Ovary (tissue), 10 donors: ENCODE measurements around the gene ZNF587. TPM values are rescaled to one million over a fixed set of nuclear protein-coding genes. Genes with fewer than 3 reads are reported as not detected.
"Not testable (repeated sequence)": the region's sequence is repeated elsewhere in the genome, so short reads cannot be mapped to it uniquely, and the experiment has no call there.

ENCODE experiments used
- DNase-seq, 5 donors: peaks; one replicate each; pipeline ENCODE4 v3.0.0-alpha.2; 2019 to 2020
- H3K27ac ChIP-seq, 2 donors: fragments of 200-600 bp; one replicate each; pipeline versions ENCODE4 v1.5.1 to v1.8.0; 2019 to 2022
- H3K27me3 ChIP-seq: fragments of 200-600 bp; one replicate; pipeline ENCODE4 v1.8.0; 2022
- H3K36me3 ChIP-seq: fragments of 200-600 bp; sonication (generic); one replicate; pipeline ENCODE4 v1.5.1; 2019
- H3K4me1 ChIP-seq: one replicate; pipeline ENCODE4 v1.8.1; 2013; ENCODE audit warnings: mild to moderate bottlenecking, moderate library complexity; ENCODE audit not compliant: insufficient read depth
- H3K4me3 ChIP-seq: fragments of 200-600 bp; sonication (generic); one replicate; pipeline ENCODE4 v1.5.1; 2017
- H3K9me3 ChIP-seq, 2 donors: fragments of 200-600 bp in 1 of 2; sonication (generic) in 1 of 2; one replicate each; pipeline versions ENCODE4 v1.5.1 to v1.8.1; 2013 to 2019; ENCODE audit warnings: mild to moderate bottlenecking in 1 of 2, moderate library complexity in 1 of 2
- EP300 ChIP-seq: sonication (generic); formaldehyde crosslinking; IDR thresholded peaks from one replicate; pipeline ENCODE4 v1.6.1; 2017; ENCODE audit warnings: antibody characterized with exemption
- POLR2A ChIP-seq: fragments of 450-650 bp; IDR thresholded peaks from one replicate; pipeline ENCODE4 v1.6.1; 2017; ENCODE audit warnings: antibody characterized with exemption, mild to moderate bottlenecking, moderate library complexity
- WGBS, 3 donors: extraction: QIAGEN DNeasy Blood & Tissue Kit in 1 of 3; methylation state at CpG; one replicate each; pipeline versions ENCODE4 v1.1.5 to v1.1.7; 2013 to 2017; 5-methylcytosine and 5-hydroxymethylcytosine counted together
- intact Hi-C, 4 donors: fragments of 100-400 bp; cut with DNase I; formaldehyde crosslinking; loops; one replicate each; pipeline versions ENCODE4 v1.11.0 to v1.15.1; 2022 to 2023
- long read RNA-seq, 3 donors: library from polyadenylated mRNA in 2 of 3; unstranded in 2 of 3; transcript quantifications; one replicate each; pipeline ENCODE4 v2.0.0 and lab custom pipeline, GENCODE V29; 2021 to 2026
- polyA plus RNA-seq, 2 donors: library from polyadenylated mRNA; stranded (reverse); fragments of 200-250 nt in 1 of 2; fragments of 350-450 nt in 1 of 2; fragmentation: Illumina TruSeq in 1 of 2; extraction: RNeasy Lipid Tissue Mini Kit (QIAGEN cat#74804) in 1 of 2; gene quantifications; one replicate each; pipeline ENCODE4 v1.2.3, GENCODE V29; 2013 to 2014
- total RNA-seq, 7 donors: library from RNA; depleted of rRNA in 2 of 7; stranded (reverse); fragments of >200 nt in 2 of 7; fragmentation: NEBNext Ultra II Directional in 3 of 7; extraction: Animal tissue kit (Norgen Biotek cat#: 25700) in 3 of 7; gene quantifications; one replicate each; pipeline versions ENCODE4 v1.1.0 to v1.2.4, GENCODE V29; 2016 to 2023
- TF ChIP-seq, protein P1 (sequence below), 3 donors: fragments of 450-650 bp in 2 of 3; fragments of 200-600 bp in 1 of 3; IDR thresholded peaks; one replicate each; pipeline versions ENCODE4 v1.5.1 to v1.8.0; 2016 to 2022; ENCODE audit warnings: antibody characterized with exemption in 3 of 3, mild to moderate bottlenecking in 1 of 3
- donor health status: DM: no; HTN: no; CAD: no; lungs with moderate emphysema.
- donor health status: DM: no; HTN: no; CAD: no.
- donor health status: Bipolar disorder and iron deficiency.
- donor health status: DM: yes; HTN: yes; CAD: no.
- donor health status: DM: no; HTN: no; CAD: no.
- donor health status: DM: yes; HTN: yes; CAD: no.

Gene ZNF587
- total RNA-seq (10 to 100 TPM; 20.7 to 41.6 (median 39.4) TPM), polyA plus RNA-seq (10 to 100 TPM; 12.3 to 27.7 TPM)
- long read RNA-seq, donor 1, partial matches to known transcripts: 0 of 6 reads
- long read RNA-seq, donor 1, other reads (novel, unspliced or antisense): 6 of 6 reads
- long read RNA-seq, donor 2, full-length matches to known transcripts: 5 of 5 reads
- long read RNA-seq, donor 2, partial matches to known transcripts: 0 of 5 reads
- long read RNA-seq, donor 2, other reads (novel, unspliced or antisense): 0 of 5 reads
- long read RNA-seq, donor 3, partial matches to known transcripts: 2 of 5 reads
- long read RNA-seq, donor 3, other reads (novel, unspliced or antisense): 3 of 5 reads

DNA sequence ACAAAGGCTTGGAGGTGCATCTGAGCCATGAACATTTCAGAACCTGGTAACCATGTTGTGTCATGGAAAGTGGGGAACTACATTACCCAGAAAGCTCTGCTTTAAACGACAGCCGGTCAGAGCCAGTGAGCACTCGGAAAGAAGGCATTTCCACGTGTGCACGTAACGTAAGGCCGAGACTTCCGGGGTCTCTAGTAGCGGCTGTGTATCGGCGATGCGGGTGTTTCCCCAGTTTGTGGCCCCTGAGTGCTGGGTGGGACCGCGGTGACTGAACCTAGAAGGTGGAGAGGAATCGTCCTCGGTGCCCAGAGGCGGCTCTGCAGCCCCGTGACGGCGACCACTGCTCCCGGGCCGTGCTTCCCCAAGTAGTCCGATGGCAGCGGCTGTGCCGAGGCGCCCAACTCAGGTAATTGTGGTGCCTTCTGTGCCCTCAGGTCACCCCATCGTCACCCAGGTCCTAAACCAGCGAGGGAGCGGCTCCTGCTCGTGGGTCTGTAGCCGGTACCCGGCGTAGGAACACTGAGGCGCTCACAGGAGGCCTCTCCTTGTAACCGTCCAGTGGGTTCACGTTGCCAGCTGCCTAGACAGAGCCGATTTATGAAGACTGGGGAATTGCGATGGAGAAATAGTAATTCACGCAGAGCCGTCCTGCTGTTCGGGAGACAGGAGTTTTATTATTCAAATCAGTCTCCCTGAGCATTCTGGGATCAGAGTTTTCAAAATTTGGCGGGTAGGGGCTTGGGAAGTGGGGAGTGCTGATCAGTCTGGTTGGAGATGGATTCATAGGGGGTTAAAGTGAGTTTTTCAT is at the start of gene ZNF587:
ZNF587 (plus strand) TSS at position 194 of the 808 bp plus-strand sequence; CDS start at position 374, 180 bp downstream.
- H3K36me3 ChIP-seq, H3K27ac ChIP-seq, H3K27me3 ChIP-seq, intact Hi-C loops: not testable (repeated sequence)
- Histone ChIP-seq H3K4me1 (peaks cover 11% of the 10 kb centered on the region), H3K4me3 (peak within 1 kb of the TSS; percentile 75), H3K9me3 (peaks cover 0 to 11% of the 10 kb centered on the region in 2 donors)
- DNase-seq: peak; percentile 50 to 66 (median 59)
- 0 to 1% (median 1%) methylated on average over 42 of the region's 42 CpGs for WGBS, 3 donors

DNA sequence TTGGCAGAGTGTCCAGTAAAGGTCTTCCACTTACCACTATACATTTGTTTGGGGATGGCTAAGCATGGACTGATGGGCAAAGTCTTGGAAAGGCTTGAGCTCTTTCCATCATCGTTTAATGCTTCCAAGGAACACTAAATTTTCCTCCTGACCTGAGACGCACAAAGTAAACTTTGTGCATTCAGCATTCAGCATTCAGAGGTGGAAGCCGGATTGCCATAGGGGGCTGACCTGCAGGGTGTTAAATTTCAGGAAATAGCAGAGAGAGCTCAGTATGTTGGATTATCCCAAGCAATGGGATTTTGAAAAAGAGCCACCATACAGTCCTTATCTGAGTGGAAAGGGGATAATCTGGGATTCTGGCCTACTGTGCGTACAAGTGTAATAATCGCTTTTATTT is 49.0 kb upstream of the ZNF587 start:
- Histone ChIP-seq H3K4me3 (no peak overlapping the region), H3K27ac (no peak overlapping the region), H3K27me3 (no peaks in the 10 kb centered on the region), H3K9me3 (peaks cover 0 to 4% of the 10 kb centered on the region in 2 donors), H3K4me1 (peaks cover 3% of the 10 kb centered on the region), H3K36me3 (no peaks in the 10 kb centered on the region)
- 80 to 83% (median 80%) methylated on average over 5 of the region's 5 CpGs for WGBS, 3 donors
- TF ChIP-seq POLR2A: no peak
- TF ChIP-seq, protein P1, sequence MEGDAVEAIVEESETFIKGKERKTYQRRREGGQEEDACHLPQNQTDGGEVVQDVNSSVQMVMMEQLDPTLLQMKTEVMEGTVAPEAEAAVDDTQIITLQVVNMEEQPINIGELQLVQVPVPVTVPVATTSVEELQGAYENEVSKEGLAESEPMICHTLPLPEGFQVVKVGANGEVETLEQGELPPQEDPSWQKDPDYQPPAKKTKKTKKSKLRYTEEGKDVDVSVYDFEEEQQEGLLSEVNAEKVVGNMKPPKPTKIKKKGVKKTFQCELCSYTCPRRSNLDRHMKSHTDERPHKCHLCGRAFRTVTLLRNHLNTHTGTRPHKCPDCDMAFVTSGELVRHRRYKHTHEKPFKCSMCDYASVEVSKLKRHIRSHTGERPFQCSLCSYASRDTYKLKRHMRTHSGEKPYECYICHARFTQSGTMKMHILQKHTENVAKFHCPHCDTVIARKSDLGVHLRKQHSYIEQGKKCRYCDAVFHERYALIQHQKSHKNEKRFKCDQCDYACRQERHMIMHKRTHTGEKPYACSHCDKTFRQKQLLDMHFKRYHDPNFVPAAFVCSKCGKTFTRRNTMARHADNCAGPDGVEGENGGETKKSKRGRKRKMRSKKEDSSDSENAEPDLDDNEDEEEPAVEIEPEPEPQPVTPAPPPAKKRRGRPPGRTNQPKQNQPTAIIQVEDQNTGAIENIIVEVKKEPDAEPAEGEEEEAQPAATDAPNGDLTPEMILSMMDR (IDR thresholded peaks at IDR 0.05): no peak
- no peak for TF ChIP-seq EP300
- intact Hi-C loops: no loop called here
- no peak for DNase-seq

DNA sequence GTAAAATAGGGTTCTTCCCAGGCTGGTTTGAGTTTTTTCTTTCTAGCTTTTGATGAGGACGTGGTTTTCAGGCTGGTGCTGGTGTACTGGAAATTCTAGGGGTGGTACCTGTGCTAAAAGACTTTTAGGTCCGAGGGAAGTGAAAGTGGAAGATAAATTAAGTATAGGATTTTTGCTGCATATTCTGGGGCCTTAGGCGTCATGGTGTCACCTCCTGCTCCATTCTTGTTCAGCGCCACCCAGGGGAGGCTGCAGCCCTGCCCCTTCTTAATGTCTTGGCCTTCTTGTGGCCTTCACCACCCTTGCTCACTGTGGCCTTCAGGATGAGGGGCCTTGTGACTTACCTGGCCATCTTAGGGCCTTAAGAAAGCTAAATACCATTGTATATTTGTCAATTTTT is 47.4 kb upstream of the ZNF587 start:
- DNase-seq: no peak
- no peak overlapping the region for H3K27ac ChIP-seq
- no peaks in the 10 kb centered on the region for H3K9me3 ChIP-seq
- 91 to 95% (median 93%) methylated on average over 4 of the region's 4 CpGs for WGBS, 3 donors
- intact Hi-C loops: no loop called here
- H3K36me3 ChIP-seq: no peaks in the 10 kb centered on the region
- H3K27me3 ChIP-seq: no peaks in the 10 kb centered on the region
- H3K4me1 ChIP-seq: peaks cover 3% of the 10 kb centered on the region
- no peak for TF ChIP-seq EP300
- no peak for TF ChIP-seq POLR2A
- TF ChIP-seq, protein P1 (IDR thresholded peaks at IDR 0.05): no peak
- no peak overlapping the region for H3K4me3 ChIP-seq

DNA sequence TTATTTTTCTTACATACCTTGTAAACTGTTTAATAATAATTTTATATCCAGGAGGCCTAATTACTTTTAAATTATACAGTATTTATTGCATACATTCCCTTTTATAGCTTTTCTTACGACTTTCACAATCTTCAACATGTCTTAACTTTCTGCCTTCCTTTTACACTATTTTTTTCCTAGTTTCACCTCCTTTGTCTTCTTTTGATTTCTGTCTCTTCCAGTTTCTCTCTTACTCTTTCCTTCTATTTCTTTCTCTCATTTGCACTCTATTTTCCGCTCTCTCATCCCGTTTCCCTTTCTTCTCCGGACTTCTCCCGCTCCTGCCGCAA is 46.4 kb upstream of the ZNF587 start:
- no peaks in the 10 kb centered on the region for H3K9me3 ChIP-seq
- no peaks in the 10 kb centered on the region for H3K36me3 ChIP-seq
- DNase-seq: no peak
- intact Hi-C loops: no loop called here
- H3K4me1 ChIP-seq: peaks cover 3% of the 10 kb centered on the region
- 2 to 6% (median 5%) methylated on average over 6 of the region's 6 CpGs for WGBS, 3 donors
- no peaks in the 10 kb centered on the region for H3K27me3 ChIP-seq
- peak overlapping the region in 1 of 2 donors; percentile 19 for H3K27ac ChIP-seq
- TF ChIP-seq EP300: no peak
- no peak for TF ChIP-seq POLR2A
- TF ChIP-seq, protein P1 (IDR thresholded peaks at IDR 0.05): no peak
- H3K4me3 ChIP-seq: peak overlapping the region; percentile 53
